ENCODE data around the gene SYNRG. TPM values are rescaled to one million over a fixed set of nuclear protein-coding genes. Genes with fewer than 3 reads are reported as not detected.
"Not testable (repeated sequence)": the region's sequence is repeated elsewhere in the genome, so short reads cannot be mapped to it uniquely, and the experiment has no call there.

The SYNRG gene
- total RNA-seq, 4 donors from 2014 or later = 17.4 to 33.1 (median 22.7) TPM

GRCh38 chr17:37643869-37644268, 34.7 kb upstream of the SYNRG start:
- no peak for ATAC-seq (ENCODE audit: low FRiP score)
- DNase-seq (ENCODE audit: low spot score) = no peak
- no peak for TF ChIP-seq CTCF (IDR thresholded peaks at IDR 0.05)

GRCh38 chr17:37643118-37643766, 34.0 kb upstream of the SYNRG start, which contains the start of gene DDX52:
Gene DDX52 (minus strand): TSS chr17:37643446. CDS start chr17:37643420, 26 bp downstream.
- ATAC-seq (ENCODE audit: low FRiP score) (peak; percentile 94), DNase-seq (ENCODE audit: low spot score) (peak; percentile 77)
- no peak for TF ChIP-seq CTCF (IDR thresholded peaks at IDR 0.05)

GRCh38 chr17:37642681-37643080, 33.5 kb upstream of the SYNRG start:
- no peak for TF ChIP-seq CTCF (IDR thresholded peaks at IDR 0.05)
- ATAC-seq (ENCODE audit: low FRiP score) (peak; percentile 76), DNase-seq (ENCODE audit: low spot score) (no peak)

- DNase-seq (ENCODE audit: low spot score) (no peak), ATAC-seq (ENCODE audit: low FRiP score) (no peak)
- TF ChIP-seq CTCF (IDR thresholded peaks at IDR 0.05) = no peak
Observed at GRCh38 chr17:37640015-37640414, 30.8 kb upstream of the SYNRG start.

- DNase-seq (ENCODE audit: low spot score) = no peak
- no peak for ATAC-seq (ENCODE audit: low FRiP score)
Observed at GRCh38 chr17:37637956-37638355, 28.7 kb upstream of the SYNRG start.

GRCh38 chr17:37616430-37616829, 7.2 kb upstream of the SYNRG start:
- DNase-seq (ENCODE audit: low spot score) = not testable (repeated sequence)

More at GRCh38 chr17:37637956-37638355, 28.7 kb upstream of the SYNRG start:
- no peak for TF ChIP-seq CTCF (IDR thresholded peaks at IDR 0.05)

GRCh38 chr17:37614823-37615222, 5.6 kb upstream of the SYNRG start:
- no peak for ATAC-seq (ENCODE audit: low FRiP score)
- no peak for DNase-seq (ENCODE audit: low spot score)
- no peak for TF ChIP-seq CTCF (IDR thresholded peaks at IDR 0.05)

More at GRCh38 chr17:37616430-37616829, 7.2 kb upstream of the SYNRG start:
- not testable (repeated sequence) for ATAC-seq (ENCODE audit: low FRiP score)
